ENCODE measurements around the gene ZBTB20. TPM values are rescaled to one million over a fixed set of nuclear protein-coding genes. Genes with fewer than 3 reads are reported as not detected.
A peak's percentile ranks its signal among the peaks of the same experiment; 100 is the strongest.

The ZBTB20 gene
- total RNA-seq, 1 donor from 2014 or later, result 11.2 TPM

- DNase-seq (ENCODE audit: low read depth), result no peak
- no peak for TF ChIP-seq CTCF (conservative IDR thresholded peaks at IDR 0.05; ENCODE audit: low read depth, low read length)
- no peak overlapping the region for H3K4me3 ChIP-seq (ENCODE audit: low read depth, low read length)
Observed at GRCh38 chr3:114834175-114834940, 312.7 kb downstream of the ZBTB20 start.

- TF ChIP-seq CTCF (conservative IDR thresholded peaks at IDR 0.05; ENCODE audit: low read depth, low read length), result no peak
- DNase-seq (ENCODE audit: low read depth), result no peak
- H3K4me3 ChIP-seq (ENCODE audit: low read depth, low read length), result no peak overlapping the region
Observed at GRCh38 chr3:114831861-114832260, 315.2 kb downstream of the ZBTB20 start.

GRCh38 chr3:114830652-114831051, 316.4 kb downstream of the ZBTB20 start:
- no peak for TF ChIP-seq CTCF (conservative IDR thresholded peaks at IDR 0.05; ENCODE audit: low read depth, low read length)
- no peak overlapping the region for H3K4me3 ChIP-seq (ENCODE audit: low read depth, low read length)
- no peak for DNase-seq (ENCODE audit: low read depth)

- H3K4me3 ChIP-seq (ENCODE audit: low read depth, low read length), result no peak overlapping the region
- no peak for TF ChIP-seq CTCF (conservative IDR thresholded peaks at IDR 0.05; ENCODE audit: low read depth, low read length)
- DNase-seq (ENCODE audit: low read depth), result no peak
Observed at GRCh38 chr3:114829783-114830182, 317.3 kb downstream of the ZBTB20 start.

GRCh38 chr3:114827495-114827894, 319.6 kb downstream of the ZBTB20 start:
- TF ChIP-seq CTCF (conservative IDR thresholded peaks at IDR 0.05; ENCODE audit: low read depth, low read length), result peak; percentile 80
- H3K4me3 ChIP-seq (ENCODE audit: low read depth, low read length), result no peak overlapping the region
- DNase-seq (ENCODE audit: low read depth), result peak; percentile 32

- no peak overlapping the region for H3K4me3 ChIP-seq (ENCODE audit: low read depth, low read length)
- DNase-seq (ENCODE audit: low read depth), result no peak
- no peak for TF ChIP-seq CTCF (conservative IDR thresholded peaks at IDR 0.05; ENCODE audit: low read depth, low read length)
Observed at GRCh38 chr3:114824014-114824413, 323.1 kb downstream of the ZBTB20 start.

- no peak for TF ChIP-seq CTCF (conservative IDR thresholded peaks at IDR 0.05; ENCODE audit: low read depth, low read length)
- H3K4me3 ChIP-seq (ENCODE audit: low read depth, low read length), result no peak overlapping the region
- no peak for DNase-seq (ENCODE audit: low read depth)
Observed at GRCh38 chr3:114823061-114823460, 324.0 kb downstream of the ZBTB20 start.
